HG03521 (cell line): Measurements from ENCODE around the gene FOXA2.

Source experiments
- ATAC-seq: cut with Tn5 transposase; IDR thresholded peaks from one replicate; pipeline ENCODE4 v1.9.1; 2021; ENCODE audit warnings: mild to moderate bottlenecking, moderate library complexity; ENCODE audit not compliant: unreplicated experiment

FOXA2 gene

GRCh38 chr20:22542427-22542826 lies 41.9 kb downstream of the FOXA2 start:
- ATAC-seq: no peak

GRCh38 chr20:22540832-22541231 lies 43.5 kb downstream of the FOXA2 start:
- no peak for ATAC-seq

GRCh38 chr20:22536956-22537756 lies 47.2 kb downstream of the FOXA2 start:
- no peak for ATAC-seq

- ATAC-seq: no peak
Observed at GRCh38 chr20:22536141-22536828, 48.1 kb downstream of the FOXA2 start.

- no peak for ATAC-seq
Observed at GRCh38 chr20:22535483-22535882, 48.9 kb downstream of the FOXA2 start.

DNA sequence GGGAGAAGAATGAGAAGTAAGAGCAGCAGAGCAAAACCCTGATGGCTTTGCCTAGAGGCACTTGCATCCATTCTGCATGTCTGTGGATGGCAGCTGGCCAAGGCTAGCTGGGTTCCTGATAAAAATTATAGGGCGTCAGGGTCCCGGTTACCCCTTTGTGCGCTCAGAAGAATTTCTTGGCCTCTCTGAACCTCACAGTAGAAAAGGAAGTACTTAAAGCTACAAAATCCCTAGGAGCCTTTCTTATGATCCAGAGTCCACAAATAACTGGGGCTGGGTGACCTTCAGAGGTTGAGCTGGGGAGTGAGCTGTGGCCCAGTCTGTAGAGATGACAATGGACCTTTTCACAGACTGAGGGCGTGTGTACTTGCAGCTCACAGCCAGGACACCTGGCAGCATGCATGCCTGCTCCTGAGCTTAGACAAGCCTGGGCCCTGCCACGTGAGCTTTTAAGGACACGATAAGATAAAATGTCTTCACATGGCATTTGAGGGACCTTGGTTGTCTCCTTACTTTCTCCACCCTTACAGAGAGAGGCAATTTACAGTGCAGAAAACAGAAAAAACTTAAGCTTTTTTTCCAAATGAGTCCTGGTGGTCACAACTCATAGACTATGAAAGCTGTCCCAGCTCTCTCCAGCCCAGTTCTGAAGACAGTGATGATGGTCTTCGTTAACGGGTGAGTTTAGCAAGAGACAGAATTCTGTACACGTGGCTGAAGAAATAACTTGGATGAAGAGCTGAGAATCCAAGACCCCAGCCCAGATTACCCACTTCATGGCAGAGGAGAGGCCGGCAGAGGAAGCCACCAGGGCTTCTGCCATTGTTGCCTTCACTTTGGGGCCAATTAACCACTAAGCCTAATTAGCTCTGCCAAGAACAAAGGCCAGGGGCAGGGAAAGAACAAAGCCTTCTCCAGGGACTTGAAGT lies 50.3 kb downstream of the FOXA2 start:
- no peak for ATAC-seq

- no peak for ATAC-seq
Observed at GRCh38 chr20:22532598-22532997, 51.8 kb downstream of the FOXA2 start.

DNA sequence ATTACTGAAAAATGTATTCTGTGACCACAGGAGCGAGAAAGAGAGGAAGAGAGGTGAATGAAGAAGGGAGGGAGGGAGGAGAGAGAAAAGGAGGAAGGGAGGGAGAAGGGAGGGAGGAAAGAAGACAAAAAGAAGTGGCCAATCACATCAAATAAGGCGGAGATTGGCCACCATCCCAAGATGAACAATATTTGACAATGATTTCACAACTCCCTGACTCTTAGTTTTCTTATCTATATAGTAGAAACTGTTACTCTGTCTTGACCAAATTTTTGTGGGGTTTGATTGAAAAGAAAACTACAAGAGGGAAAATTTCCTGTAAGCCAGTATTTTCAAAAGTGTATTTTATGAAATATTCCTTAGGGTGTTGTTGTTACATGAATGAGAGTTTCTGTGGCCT lies 52.6 kb downstream of the FOXA2 start:
- no peak for ATAC-seq

- no peak for ATAC-seq
Observed at GRCh38 chr20:22531056-22531615, 53.2 kb downstream of the FOXA2 start.
